CD4-positive, alpha-beta T cell treated with Interleukin-6 at 100 ng/mL for 8 hours (primary cell): ENCODE data around the gene LHPP.
A peak's percentile ranks its signal among the peaks of the same experiment; 100 is the strongest.

Experiments used
- DNase-seq: peaks from one replicate; pipeline ENCODE4 v3.0.0-alpha.2; 2020; ENCODE audit warnings: mixed read lengths, low spot score

LHPP gene

DNA sequence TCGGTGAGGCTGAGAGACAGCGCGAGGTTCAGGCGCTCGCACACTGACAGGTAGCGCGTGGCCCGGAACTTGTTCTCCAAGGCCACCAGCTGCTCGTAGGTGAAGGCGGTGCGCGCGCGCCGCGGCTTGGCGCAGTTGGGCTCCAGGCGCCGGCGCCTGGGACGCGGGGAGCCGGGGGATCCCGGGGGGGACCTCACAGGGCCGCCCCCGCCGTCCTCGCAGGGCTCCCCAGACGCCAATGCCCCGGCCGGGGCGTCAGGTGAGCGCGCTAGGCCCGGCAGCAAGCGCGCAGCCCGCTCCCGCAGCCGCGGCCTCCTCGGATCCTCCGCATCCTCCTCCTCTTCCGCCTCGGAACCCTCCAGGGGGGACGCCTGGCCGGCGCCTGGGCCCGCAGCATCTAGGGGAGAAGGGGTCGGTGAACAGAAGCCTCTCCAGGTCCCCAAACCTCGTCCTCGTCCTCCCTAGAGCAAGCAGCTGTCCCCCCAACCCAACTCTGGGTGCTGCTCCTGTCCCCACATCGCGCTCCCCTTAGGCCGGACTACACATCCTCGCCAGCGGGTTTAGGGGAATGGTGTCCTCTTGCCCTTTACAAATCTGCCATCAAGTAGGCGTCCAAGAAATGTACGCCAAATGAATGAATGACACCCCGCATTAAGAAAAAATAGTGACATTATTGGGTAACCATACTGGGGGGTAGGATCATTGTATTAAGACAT, 13.7 kb upstream of the LHPP start:
- no peak for DNase-seq

DNA sequence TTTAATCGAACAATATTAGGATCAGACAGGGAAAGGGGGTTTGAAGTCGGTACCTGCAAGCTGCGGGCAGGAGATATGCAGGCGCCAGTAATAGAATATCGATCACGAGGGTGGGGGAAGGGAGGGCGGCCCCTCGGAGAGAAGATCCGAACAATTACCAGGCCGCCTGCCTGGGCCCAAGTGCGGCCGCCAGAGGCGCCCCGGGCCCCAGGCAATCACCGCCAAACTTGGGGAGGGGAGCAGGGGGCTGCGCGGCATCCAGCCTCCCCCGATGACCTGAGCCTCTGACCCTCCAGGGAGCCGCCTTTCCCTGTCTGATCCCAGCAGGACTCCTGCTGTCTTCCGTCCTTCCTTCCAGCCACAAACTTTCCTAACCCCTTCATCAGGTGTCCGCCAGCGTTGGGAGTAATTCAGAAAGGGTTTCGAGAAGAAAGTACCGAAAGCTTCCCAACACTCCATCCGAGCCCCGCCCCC, 12.9 kb upstream of the LHPP start:
- no peak for DNase-seq

DNA sequence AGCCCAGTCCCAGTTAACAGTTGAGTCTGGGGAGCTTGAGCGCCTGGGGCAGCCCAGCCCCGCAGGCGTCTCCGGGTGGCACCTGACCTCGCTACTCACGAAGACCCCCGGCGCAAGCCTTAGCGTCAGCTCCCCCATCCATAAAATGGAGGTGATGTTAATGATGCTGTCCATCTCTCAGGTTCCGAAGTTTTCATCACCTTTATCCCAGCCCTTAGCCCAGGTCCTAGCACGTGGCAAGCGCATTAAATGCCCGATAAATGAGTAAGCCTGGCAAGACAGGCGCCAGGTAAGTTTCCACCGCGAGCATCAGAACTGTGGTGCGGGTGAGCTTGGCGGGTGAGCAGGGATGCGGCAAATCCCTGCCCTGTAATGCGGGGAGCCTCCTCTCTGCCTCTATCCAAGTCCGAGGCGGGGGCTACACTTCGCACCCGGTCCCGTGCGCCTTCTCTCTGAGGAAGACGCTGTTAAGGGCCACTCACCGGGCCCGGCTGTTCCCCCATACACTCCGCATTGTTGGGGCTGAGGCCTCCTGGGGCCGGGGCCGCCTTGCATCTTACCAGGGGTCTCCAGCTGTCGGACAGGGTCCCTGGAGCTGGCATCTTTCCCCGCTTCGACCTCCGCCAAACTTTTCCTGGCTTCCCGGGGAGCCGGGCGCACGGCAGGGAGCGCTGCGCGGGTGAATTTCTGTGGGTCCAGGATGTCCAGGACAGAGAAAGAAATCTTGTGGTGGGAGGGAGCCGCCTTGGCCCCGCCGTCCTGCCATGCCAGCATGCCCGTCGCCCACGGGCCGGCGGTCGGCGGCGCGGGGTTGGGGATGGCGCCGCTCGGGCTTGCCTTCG, 12.2 kb upstream of the LHPP start:
- no peak for DNase-seq

GRCh38 chr10:124450012-124450782, 11.4 kb upstream of the LHPP start, which contains the start of gene NKX1-2:
Gene NKX1-2 (minus strand): TSS chr10:124450035. CDS start chr10:124449943, 92 bp downstream.
- no peak for DNase-seq

GRCh38 chr10:124450783-124451057, 10.9 kb upstream of the LHPP start:
- DNase-seq = no peak

DNA sequence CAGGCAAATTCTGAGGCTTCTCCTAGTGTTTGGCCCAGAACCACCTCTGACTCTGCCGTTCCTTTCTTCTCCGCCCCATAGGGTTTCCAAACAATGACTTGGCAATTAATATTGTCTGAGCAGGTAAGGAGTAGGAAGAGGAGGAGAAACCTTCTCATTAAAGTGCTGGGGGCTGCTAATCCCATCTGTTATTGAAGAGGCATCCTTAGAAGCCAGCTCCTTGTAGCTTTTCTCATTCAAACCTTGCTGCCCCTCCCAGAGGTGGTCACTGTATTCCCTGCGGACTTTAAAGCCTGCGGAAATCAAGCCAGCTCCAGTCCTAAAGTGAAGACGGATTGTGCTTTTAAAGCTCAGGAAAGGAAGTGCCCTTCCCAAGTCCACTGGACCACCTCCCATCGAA, 10.3 kb upstream of the LHPP start:
- no peak for DNase-seq

- DNase-seq = no peak
Measured at GRCh38 chr10:124453960-124454610, 7.5 kb upstream of the LHPP start.

- DNase-seq = no peak
Measured at GRCh38 chr10:124455441-124455840, 6.2 kb upstream of the LHPP start.

DNA sequence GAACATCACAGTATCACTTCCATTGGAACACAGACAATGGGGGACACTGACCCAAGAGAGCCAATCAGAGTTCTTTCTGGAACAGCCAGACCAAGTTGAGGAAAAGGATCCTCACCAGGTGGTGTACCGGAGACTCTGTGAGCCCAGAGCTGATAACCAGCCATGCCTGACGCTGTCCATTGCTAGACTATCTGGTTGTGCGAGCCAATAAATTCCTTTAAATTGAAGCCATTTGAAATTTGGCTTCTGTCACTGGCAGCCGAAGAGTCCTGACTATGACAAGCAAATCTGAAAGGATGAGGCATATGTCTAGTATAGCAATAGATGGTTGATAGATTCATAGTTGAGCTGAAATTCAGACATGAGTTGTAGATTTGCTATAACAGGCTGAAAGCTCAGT, 3.1 kb upstream of the LHPP start:
- no peak for DNase-seq

DNA sequence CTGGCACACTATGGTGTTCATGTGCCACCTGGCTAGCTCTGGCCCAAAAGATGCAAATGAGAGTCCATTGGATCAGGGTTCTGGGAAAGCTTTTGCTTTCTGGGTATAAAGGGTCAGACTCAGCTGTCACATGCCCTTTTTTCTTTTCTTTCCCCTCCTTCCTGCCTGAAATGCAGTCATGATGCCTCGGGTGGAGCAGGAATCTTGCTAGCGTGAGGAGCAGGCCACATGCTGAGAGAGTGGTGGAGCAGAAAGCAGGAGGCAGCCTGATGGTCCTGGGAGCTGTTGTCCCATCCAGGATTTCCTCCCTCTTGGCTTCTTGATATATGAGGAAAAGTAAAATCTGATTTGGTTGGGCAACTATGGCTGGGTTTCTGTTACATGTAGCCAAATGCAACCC, 2.7 kb upstream of the LHPP start:
- no peak for DNase-seq

GRCh38 chr10:124459395-124459794, 2.2 kb upstream of the LHPP start:
- DNase-seq = no peak

- DNase-seq = no peak
Measured at GRCh38 chr10:124460144-124460543, 1.5 kb upstream of the LHPP start.

DNA sequence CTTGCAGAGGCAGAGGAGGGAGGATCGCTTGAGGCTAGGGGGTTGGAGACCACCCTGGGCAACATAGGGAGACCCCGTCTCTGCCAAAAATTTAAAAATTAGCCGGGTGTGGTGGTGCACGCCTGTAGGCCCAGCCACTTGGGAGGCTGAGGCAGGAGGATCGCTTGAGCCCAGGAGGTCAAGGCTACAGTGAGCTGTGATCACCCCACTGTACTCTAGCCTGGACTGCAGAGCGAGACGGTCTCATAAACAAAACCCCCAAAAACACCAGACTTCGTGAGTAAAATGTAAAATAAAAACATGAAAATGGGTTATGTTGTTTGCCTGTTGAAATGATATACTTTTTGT, 699 bp downstream of the LHPP start:
- DNase-seq = no peak

- DNase-seq = no peak
Measured at GRCh38 chr10:124464028-124464965, 2.7 kb downstream of the LHPP start.

- peak; percentile 22 for DNase-seq
Measured at GRCh38 chr10:124465003-124465776, 3.6 kb downstream of the LHPP start.

DNA sequence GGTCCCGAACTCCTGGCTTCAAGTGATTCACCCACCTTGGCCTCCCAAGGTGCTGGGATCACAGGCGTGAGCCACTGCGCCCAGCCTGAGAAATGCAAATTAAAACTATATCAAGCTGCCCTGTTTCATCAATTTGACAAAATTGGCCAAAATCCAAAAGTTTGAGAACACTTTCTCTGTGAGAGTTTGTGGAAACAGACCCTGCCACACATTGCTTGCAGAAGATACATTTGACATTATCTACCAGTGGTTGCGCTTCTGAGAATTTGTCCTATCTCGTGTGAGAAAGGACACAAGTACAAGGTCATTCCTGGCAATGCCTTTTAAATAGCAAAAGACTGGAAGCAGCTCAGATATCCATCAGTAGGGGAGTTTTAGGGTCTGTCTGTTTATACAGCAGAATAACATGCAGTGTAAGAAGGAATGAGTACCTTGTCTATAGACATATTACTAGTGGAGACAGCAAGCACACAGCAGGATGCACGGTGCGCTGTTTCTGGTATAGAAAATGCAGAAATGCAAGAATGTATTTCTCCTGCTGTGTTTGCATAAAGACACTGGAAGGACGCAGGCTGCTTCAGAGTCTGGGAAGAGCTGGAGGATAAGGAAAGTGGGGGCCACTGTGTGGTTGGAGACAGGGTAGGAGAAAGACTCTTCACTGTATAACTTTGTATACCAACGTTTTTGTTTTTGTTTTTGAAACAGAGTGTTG, 4.3 kb downstream of the LHPP start:
- DNase-seq = no peak

DNA sequence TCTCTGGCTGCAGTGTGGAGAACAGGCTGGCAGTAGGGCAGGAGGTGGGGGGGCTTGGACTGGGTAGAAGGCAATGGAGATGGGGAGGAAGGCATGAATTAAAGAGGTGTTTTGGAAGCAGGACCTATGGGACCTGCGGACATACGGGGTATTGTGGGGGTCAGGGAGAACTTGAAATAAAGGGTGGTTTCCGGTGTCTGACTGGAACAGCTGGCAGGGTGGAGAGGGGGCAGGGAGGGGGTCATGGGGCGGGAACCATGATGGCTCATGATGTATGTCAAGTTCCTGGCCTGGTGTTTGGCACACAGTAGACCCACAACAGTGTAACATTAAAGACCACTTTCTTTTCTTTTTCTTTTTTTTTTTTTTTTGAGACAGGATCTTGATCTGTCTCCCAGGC, 5.5 kb downstream of the LHPP start:
- DNase-seq = no peak

- DNase-seq = no peak
Measured at GRCh38 chr10:124468624-124469023, 7.0 kb downstream of the LHPP start.

DNA sequence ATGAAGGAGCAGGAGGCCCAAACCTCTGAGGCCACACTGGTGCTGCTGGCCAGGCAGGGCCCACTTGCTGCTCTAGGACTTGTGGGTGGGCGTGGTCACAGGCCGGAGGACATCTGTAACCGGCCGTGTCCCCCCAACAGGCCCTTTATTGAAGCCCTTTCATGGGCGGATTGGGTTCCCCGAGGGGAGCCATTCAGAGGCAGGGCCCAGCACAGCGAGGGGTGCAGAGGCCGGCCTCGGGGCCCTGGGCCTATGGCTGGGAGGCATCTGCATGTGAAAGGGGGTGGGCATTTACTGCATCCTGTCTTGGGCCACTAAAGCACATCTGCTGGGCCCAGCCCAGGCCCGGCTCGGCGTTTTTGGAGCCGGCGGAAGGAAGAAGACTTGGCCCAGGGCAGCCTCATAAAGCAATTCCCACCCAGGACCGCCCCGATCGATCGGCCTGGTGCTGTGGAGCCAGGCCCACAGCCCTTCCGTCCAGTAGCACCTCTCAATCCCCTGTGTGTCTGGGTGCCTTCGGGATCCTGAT, 8.4 kb downstream of the LHPP start:
- DNase-seq = no peak
